Upper lobe of right lung (tissue), 1 donor: ENCODE measurements around the gene TBX21. TPM values are rescaled to one million over a fixed set of nuclear protein-coding genes. Genes with fewer than 3 reads are reported as not detected.

Source experiments
- ATAC-seq: fragments of 200-7000 bp; cut with Tn5 transposase; one replicate; pipeline ENCODE4 v1.9.1; 2020; ENCODE audit warnings: mild to moderate bottlenecking, moderate library complexity
- DNase-seq: peaks from one replicate; pipeline ENCODE4 v3.0.0-alpha.2; 2020
- H3K27ac ChIP-seq: fragments of 200-600 bp; one replicate; pipeline ENCODE4 v1.8.0; 2022
- H3K27me3 ChIP-seq: fragments of 200-600 bp; one replicate; pipeline ENCODE4 v1.8.0; 2022; ENCODE audit warnings: mild to moderate bottlenecking
- H3K36me3 ChIP-seq: fragments of 200-600 bp; one replicate; pipeline ENCODE4 v1.8.0; 2022
- H3K4me1 ChIP-seq: fragments of 200-600 bp; one replicate; pipeline ENCODE4 v1.8.0; 2022
- H3K4me3 ChIP-seq: fragments of 200-600 bp; one replicate; pipeline ENCODE4 v1.8.0; 2022; ENCODE audit warnings: mild to moderate bottlenecking
- H3K9me3 ChIP-seq: fragments of 200-600 bp; one replicate; pipeline ENCODE4 v1.8.0; 2022
- CTCF ChIP-seq: fragments of 200-600 bp; IDR thresholded peaks from one replicate; pipeline ENCODE4 v1.8.0; 2022; ENCODE audit warnings: antibody characterized with exemption
- intact Hi-C: fragments of 100-400 bp; cut with DNase I; formaldehyde crosslinking; loops from one replicate; pipeline ENCODE4 v1.11.0; 2022
- total RNA-seq: library from RNA; stranded (reverse); fragmentation: NEBNext Ultra II Directional; extraction: Animal tissue kit (Norgen Biotek cat#: 25700); gene quantifications from one replicate; pipeline ENCODE4 v1.2.1, GENCODE V29; 2021
- donor health status: DM: no; HTN: yes; CAD: no; lungs with severe emphysema.

TBX21 gene
- total RNA-seq, 1 donor from 2014 or later: 3.9 TPM

DNA sequence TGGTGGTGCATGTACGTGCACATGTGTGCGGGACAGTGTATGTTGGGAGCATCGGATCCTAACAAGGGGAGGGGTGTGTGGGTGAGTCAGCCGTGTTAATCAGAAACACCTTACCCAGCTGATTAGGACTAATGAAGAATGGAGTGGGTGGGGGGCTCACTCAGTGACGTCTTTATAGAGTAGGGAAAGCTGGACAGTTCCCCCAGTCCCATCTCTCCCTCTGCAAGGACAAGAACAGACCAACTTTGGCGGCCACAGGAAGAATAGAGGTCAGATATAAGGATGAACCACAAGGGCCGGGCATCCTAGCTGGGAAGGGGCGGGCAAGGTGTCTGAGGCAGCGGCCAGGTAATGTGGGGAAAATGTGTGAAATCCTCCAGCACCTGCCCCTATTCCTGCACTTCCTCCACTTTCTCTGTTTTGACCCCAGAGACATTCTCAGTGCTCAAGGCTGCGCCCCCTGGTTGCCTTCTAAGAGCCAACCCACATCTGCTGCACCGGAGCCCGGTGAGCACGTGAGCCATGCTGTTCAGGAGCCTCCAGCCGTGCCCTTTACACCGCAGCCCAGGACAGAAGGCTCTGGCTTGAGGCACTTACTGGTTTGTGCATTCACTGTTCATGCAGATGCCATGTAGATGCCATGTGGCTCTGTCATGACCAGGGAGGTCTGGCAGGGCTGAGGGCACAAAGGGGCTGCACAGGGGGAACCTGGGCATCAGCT, 18.9 kb upstream of the TBX21 start:
- H3K4me1 ChIP-seq: no peaks in the 10 kb centered on the region
- no peak for TF ChIP-seq CTCF
- no peak for DNase-seq
- intact Hi-C loops: no loop called here
- no peak overlapping the region for H3K27ac ChIP-seq
- H3K9me3 ChIP-seq: no peaks in the 10 kb centered on the region
- ATAC-seq: no peak
- H3K27me3 ChIP-seq: peaks cover 9% of the 10 kb centered on the region
- H3K4me3 ChIP-seq: no peak overlapping the region
- no peaks in the 10 kb centered on the region for H3K36me3 ChIP-seq

DNA sequence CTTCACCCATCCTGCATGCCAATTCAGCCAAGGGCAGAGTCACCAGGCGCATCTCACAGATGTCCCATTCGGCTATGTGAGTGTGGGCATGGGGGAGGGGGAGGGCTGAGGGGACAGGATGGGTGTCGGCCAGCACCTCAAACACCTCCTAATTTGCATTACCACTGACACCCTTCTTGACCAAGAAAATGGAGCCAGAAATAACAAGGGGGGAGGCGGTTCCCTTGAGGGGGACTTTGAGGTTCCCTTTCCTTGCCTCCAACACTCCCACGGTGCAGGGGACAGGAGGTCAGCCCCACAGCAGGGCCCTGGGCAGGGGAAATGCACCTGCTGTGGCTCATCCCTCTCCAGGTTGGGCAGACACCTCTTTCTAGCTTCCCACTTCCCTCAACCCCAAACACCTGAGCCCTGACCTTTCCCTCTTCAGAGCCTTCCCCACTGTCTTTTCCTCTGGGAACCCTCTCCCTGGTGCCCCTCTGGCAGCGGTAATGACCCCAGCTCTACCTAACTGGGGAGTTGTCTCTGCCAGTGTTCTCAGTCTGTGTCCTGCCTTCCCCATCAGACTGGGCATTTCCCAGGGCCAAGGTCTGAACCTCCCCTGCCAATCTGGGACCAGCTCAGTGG, 18.2 kb upstream of the TBX21 start:
- DNase-seq (no peak), ATAC-seq (no peak)
- Histone ChIP-seq H3K27ac (no peak overlapping the region), H3K27me3 (peaks cover 14% of the 10 kb centered on the region), H3K9me3 (no peaks in the 10 kb centered on the region), H3K36me3 (no peaks in the 10 kb centered on the region), H3K4me1 (no peaks in the 10 kb centered on the region), H3K4me3 (no peak overlapping the region)
- no peak for TF ChIP-seq CTCF
- intact Hi-C loops: no loop called here

DNA sequence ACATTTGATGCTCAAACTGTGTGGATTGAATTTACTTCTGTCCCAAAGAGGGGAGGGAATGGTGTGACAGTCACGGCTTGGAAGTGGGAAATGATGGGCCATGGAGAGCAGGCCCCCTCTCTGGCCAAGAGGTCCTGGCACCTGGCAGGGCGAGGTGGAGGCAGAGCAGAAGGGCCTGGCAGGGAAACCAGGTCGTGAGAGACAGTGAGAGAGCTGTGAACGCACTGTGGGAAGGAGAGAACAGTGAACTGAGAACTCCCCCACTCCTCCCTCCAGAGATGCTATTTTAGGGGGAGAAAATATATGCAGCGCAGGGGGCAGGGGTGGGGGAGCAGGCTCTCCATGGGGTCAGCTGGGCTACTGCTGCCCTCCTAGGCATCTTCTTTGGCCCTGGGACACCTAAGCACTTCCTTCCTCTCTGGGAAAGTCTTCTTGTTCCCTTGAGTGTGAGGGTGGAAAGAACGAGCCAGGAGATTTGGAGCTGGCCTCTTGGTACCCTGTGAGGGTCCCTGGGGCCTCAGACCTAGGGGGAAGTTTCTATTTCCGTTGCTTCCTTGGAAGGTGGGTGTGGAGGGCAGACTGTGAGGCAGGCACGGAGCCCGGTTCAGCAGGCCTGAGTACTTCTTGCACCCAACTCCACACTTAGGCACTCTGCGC, 17.2 kb upstream of the TBX21 start:
- no peak for TF ChIP-seq CTCF
- Histone ChIP-seq H3K36me3 (no peaks in the 10 kb centered on the region), H3K4me3 (no peak overlapping the region), H3K27ac (no peak overlapping the region), H3K4me1 (peaks cover under 1% of the 10 kb centered on the region), H3K27me3 (peaks cover 19% of the 10 kb centered on the region), H3K9me3 (no peaks in the 10 kb centered on the region)
- DNase-seq (no peak), ATAC-seq (no peak)
- intact Hi-C loops: no loop called here

DNA sequence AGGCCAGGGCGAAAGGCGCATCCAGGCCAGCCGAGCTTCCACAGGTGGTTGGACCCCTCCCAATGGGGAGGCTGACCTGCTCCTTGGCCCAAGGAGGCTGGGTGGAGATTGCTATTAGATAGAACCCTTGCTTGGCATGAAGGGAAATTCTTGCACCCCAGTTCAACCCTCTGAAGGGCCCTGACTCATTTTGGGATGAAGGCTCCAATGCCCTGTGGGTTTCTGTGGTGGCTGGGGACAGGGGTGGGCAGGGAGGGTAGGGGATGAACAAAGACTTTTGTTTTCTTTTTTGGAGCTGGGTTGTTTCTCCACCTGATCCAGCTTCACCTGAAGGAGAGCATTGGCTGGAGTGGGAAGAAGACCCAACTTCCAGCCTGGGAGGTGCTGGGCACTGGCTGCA, 16.7 kb upstream of the TBX21 start:
- peaks cover 25% of the 10 kb centered on the region for H3K27me3 ChIP-seq
- H3K4me3 ChIP-seq: no peak overlapping the region
- H3K9me3 ChIP-seq: no peaks in the 10 kb centered on the region
- H3K36me3 ChIP-seq: no peaks in the 10 kb centered on the region
- no peak overlapping the region for H3K27ac ChIP-seq
- intact Hi-C loops: no loop called here
- no peak for DNase-seq
- peaks cover 6% of the 10 kb centered on the region for H3K4me1 ChIP-seq
- no peak for ATAC-seq
- no peak for TF ChIP-seq CTCF

- intact Hi-C loops: no loop called here
- H3K27me3 ChIP-seq: peaks cover 33% of the 10 kb centered on the region
Measured at GRCh38 chr17:47717261-47717697, 15.8 kb upstream of the TBX21 start.

More at GRCh38 chr17:47717261-47717697, 15.8 kb upstream of the TBX21 start:
- Histone ChIP-seq H3K4me1 (peaks cover 8% of the 10 kb centered on the region), H3K9me3 (no peaks in the 10 kb centered on the region), H3K27ac (no peak overlapping the region), H3K36me3 (no peaks in the 10 kb centered on the region), H3K4me3 (no peak overlapping the region)
- TF ChIP-seq CTCF: peak; percentile 39
- no peak for DNase-seq
- ATAC-seq: peak; percentile 32
